Ishikawa (cell line): Measurements from ENCODE around the gene TUBGCP2.

ENCODE experiments used
- CEBPB ChIP-seq: IDR thresholded peaks from 2 replicates; pipeline ENCODE4 v1.6.1; 2012
- CREB1 ChIP-seq: IDR thresholded peaks from 2 replicates; pipeline ENCODE4 v1.6.1; 2012; ENCODE audit warnings: low read depth
- EGR1 ChIP-seq: IDR thresholded peaks from 2 replicates; pipeline ENCODE4 v1.6.1; 2012
- EP300 ChIP-seq: IDR thresholded peaks from 2 replicates; pipeline ENCODE4 v1.6.1; 2012; ENCODE audit warnings: borderline replicate concordance
- FOXM1 ChIP-seq: IDR thresholded peaks from 2 replicates; pipeline ENCODE4 v1.6.1; 2012; ENCODE audit warnings: low read depth, borderline replicate concordance
- MAX ChIP-seq: IDR thresholded peaks from 2 replicates; pipeline ENCODE4 v1.6.1; 2012
- NFIC ChIP-seq: IDR thresholded peaks from 2 replicates; pipeline ENCODE4 v1.6.1; 2012
- RAD21 ChIP-seq: IDR thresholded peaks from 2 replicates; pipeline ENCODE4 v1.6.1; 2012; ENCODE audit warnings: low read depth
- REST ChIP-seq: IDR thresholded peaks from 2 replicates; pipeline ENCODE4 v1.6.1; 2012; ENCODE audit warnings: low read depth, mild to moderate bottlenecking
- TAF1 ChIP-seq: IDR thresholded peaks from 2 replicates; pipeline ENCODE4 v1.6.1; 2012; ENCODE audit warnings: low read depth, mild to moderate bottlenecking
- TCF12 ChIP-seq: IDR thresholded peaks from 2 replicates; pipeline ENCODE4 v1.6.1; 2012; ENCODE audit warnings: low read depth
- TEAD4 ChIP-seq: IDR thresholded peaks from 2 replicates; pipeline ENCODE4 v1.6.1; 2012
- USF1 ChIP-seq: IDR thresholded peaks from 2 replicates; pipeline ENCODE4 v1.6.1; 2012
- YY1 ChIP-seq: IDR thresholded peaks from 2 replicates; pipeline ENCODE4 v1.6.1; 2012; ENCODE audit warnings: low read depth

- TF ChIP-seq MAX, result no peak
- no peak for TF ChIP-seq REST
- TF ChIP-seq EP300, result no peak
- TF ChIP-seq EGR1, result no peak
- TF ChIP-seq FOXM1, result no peak
- TF ChIP-seq NFIC, result no peak
- no peak for TF ChIP-seq YY1
- no peak for TF ChIP-seq TEAD4
- no peak for TF ChIP-seq USF1
- no peak for TF ChIP-seq TCF12
- TF ChIP-seq TAF1, result no peak
- TF ChIP-seq CREB1, result no peak
- TF ChIP-seq RAD21, result no peak
- TF ChIP-seq CEBPB, result no peak
These were observed 56.5 kb downstream of the TUBGCP2 start for GRCh38 chr10:133252223-133252552.
